GM19025 (cell line): ENCODE measurements around the gene ZNF746.

Experiments used
- ATAC-seq: cut with Tn5 transposase; IDR thresholded peaks from one replicate; pipeline ENCODE4 v1.9.1; 2021; ENCODE audit warnings: mild to moderate bottlenecking, low read depth, moderate library complexity; ENCODE audit not compliant: unreplicated experiment

Gene ZNF746

DNA sequence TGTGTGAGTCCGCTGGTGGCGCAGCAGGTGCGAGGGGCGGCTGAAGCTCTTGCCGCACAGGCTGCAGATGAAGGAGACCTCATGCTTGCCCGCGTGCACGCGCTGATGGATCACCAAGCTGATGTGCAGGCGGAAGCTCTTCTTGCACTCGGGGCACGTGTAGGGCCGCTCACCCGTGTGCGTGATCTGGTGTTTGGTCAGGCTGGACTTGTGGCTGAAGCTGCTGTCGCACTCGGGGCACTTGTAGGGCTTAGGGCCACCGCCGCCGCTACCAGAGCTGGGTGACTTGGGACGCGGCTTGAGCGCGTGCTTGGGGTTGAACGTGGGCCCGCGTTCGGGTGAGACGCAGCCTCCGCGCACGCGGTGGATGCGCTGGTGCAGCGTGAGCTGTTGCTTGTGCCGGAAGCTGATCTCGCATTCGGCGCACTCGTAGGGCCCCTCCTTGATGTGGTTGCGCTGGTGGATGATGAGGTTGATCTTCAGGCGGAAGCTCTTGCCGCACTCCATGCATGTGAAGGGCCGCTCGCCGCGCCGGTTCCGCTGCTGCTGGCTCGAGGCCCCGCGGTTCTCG lies 65.4 kb downstream of the ZNF746 start:
- ATAC-seq = no peak

DNA sequence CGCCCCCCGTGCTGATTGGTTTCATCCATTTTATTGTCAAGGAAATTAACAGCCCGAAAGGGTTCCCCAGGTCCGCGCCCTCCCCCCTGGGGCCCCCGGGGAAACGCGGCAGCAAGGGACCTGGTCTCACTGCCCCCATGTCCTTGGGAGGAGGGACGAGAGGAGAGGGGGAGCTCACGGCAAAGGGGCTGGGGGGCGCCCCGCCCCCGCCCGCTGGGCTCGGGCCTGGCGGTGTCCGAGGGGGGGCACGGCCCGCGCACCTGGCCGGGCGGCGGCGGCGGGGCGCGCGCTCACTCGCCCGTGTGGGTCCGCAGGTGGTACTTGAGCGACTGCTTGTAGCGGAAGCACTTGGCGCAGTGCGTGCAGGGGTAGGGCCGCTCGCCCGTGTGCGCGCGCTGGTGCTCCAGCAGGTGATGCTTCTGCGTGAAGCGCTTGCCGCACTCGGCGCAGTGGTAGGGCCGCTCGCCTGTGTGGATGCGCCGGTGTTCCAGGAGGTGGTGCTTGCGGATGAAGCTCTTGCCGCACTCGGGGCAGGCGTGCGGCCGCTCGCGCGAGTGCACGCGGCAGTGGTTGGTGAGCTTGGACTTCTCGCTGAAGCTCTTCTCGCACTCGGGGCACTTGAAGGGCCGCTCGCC lies 66.0 kb downstream of the ZNF746 start:
- no peak for ATAC-seq

DNA sequence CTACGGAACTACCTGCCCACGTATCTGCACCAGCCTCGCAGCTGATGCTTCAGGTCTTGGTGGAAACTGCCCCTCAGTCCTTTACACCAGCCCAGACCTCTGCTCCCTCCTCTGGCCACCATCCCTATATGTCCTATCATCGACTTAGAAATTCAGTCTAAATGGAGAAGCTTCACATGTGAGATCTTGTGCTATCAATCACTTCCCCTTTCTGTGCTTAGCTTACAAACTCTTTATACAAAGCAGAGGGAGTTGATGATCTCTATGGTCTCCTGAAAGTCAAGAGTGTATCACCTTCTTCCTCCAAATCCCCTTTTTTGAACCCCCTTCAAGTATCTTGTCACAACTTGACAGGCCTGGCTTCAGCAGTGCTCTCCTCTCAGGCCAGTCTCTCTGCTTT lies 67.4 kb downstream of the ZNF746 start:
- no peak for ATAC-seq

DNA sequence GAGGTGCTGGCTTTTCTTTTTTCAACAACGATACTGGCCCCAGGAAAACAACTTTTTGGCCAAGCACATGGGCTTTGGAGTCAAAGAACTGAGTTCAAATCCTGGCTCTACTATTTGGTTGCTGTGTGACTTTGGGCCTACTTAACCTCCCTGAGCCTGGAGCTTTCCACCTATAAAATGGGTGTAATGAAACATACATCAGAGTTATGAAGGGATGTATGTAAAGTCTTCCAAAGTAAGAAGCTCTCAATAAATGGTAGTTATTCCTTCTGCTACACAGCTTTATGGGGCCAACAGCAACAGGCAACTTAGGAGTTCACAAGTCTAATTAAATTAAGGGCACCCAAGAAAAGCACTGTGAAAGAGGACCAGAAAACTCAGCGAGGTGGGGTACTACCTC lies 69.7 kb downstream of the ZNF746 start:
- no peak for ATAC-seq

DNA sequence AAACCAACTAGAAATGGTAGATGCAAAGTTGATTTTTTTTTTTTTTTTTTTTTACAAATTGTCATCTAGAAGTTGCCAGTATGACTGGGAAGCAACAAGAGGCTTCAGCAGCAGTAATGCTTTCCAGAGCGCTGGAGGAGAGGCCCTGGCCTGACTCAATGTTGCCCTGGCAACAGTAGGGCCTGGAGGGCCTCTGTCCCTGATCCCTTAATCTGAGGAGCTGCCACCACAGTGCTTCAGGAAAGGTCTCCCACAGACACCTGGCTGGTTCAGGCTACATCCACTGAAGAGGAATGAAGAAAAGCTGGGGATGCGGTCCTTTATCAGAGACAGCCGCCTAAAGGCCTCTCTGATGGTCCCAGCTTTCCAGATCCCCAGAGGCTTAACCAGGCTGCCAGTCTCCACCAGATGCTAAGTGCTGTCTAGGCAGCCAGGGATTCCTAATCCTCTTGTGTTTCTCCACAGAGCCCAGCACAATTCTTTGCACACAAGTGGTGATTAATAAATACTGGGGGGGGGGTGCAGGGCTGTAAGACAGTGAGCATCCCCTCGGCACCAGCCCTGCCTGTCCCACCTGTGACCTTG lies 70.4 kb downstream of the ZNF746 start:
- no peak for ATAC-seq

DNA sequence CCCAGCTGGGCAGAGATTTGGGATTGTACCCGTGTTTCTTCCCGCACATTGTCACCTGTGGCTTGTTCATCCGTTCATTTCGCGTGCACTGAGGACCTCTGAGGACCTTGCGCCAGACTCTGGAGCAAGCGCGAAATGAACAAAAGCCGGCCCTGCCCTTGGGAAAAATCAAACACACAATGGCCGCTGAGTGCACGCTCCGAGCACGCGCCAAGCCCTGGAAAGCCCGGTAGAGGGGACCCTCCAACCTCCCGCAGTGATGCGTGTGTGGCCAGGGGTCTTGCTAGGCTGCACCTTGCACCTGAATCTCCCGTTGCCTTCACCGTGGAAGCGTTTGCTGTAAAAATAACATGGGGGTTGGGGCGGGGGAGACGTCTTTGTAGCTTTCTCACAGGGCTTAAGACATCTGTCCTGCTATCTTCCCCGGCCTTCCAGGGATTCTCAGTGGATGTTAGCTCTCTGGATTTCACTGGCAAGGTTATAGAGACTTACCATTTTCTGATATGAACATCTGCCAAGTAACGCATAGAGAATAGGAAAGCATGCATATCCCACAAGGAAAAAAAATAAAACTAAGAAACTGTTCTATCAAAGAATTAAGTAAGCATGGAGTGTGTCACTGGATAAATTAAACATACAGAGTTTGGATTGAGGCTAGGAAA lies 74.0 kb downstream of the ZNF746 start:
- ATAC-seq = no peak

DNA sequence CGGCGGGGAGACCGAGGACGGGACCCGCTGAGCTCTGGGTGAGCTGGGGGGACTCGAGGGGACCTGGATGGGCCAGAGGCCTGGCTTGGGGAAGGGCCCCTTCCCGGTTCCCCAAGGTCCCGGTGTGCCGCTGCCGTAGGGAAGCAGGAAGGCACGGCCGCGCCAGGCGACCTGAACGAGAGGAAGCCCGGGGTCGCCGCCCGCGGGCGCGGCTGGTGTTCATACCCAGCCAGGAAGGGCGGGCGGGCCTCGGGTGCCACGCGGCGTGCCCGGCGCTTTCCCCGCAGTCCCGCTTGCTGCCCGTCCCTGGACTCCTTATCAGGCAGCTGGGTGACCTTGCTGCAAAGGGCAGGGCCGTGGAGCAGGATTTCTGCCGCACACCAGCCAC lies 74.7 kb downstream of the ZNF746 start:
- no peak for ATAC-seq
